CD4-positive, alpha-beta T cell (primary cell): ENCODE measurements around the gene CFAP299. TPM values are rescaled to one million over a fixed set of nuclear protein-coding genes. Genes with fewer than 3 reads are reported as not detected.

Experiments
- ATAC-seq: fragments of 200-7000 bp; cut with Tn5 transposase; one replicate; pipeline ENCODE4 v1.10.0; 2022; ENCODE audit warnings: mild to moderate bottlenecking; ENCODE audit not compliant: poor library complexity
- CTCF ChIA-PET: fragments of 350-600 bp; sonication (Branson Sonifier 250); formaldehyde crosslinking; loops from one replicate; lab custom pipeline; 2021; ENCODE audit warnings: antibody characterized with exemption, inconsistent platforms; lab: Charles Lee
- POLR2A ChIA-PET: fragments of 350-600 bp; sonication (Branson Sonifier 250); formaldehyde crosslinking; loops from one replicate; lab custom pipeline; 2021; ENCODE audit warnings: antibody characterized with exemption, inconsistent platforms; lab: Charles Lee
- DNase-seq, 14 experiments: peaks; one replicate each; pipeline ENCODE4 v3.0.0-alpha.2; 2013 to 2020; ENCODE audit warnings: mixed read lengths in 2 of 14
- H3K27ac ChIP-seq, 2 donors: one replicate each; pipeline versions ENCODE4 v1.5.1 to v1.7.0; 2013; ENCODE audit warnings: low read length in 2 of 2, low read depth in 1 of 2, mild to moderate bottlenecking in 1 of 2
- H3K27me3 ChIP-seq, 2 experiments: 1 replicate in 1 of 2; 2 replicates in 1 of 2; pipeline versions ENCODE4 v1.6.1 to v1.7.0; 2013; ENCODE audit warnings: low read length in 2 of 2, control low read depth in 1 of 2, mild to moderate bottlenecking in 1 of 2, moderate library complexity in 1 of 2; ENCODE audit not compliant: insufficient read depth in 2 of 2, control insufficient read depth in 1 of 2
- H3K36me3 ChIP-seq: one replicate; pipeline ENCODE4 v1.6.1; 2013; ENCODE audit warnings: low read length, control low read depth; ENCODE audit not compliant: insufficient read depth
- H3K4me1 ChIP-seq: one replicate; pipeline ENCODE4 v1.6.1; 2013; ENCODE audit warnings: low read length, control low read depth; ENCODE audit not compliant: insufficient read depth
- H3K4me3 ChIP-seq: one replicate; pipeline ENCODE4 v1.5.1; 2013; ENCODE audit warnings: mild to moderate bottlenecking, low read length, moderate library complexity
- H3K9me3 ChIP-seq, 2 experiments: 1 replicate in 1 of 2; 2 replicates in 1 of 2; pipeline versions ENCODE4 v1.6.1 to v1.7.0; 2013; ENCODE audit warnings: low read length in 2 of 2, mild to moderate bottlenecking in 2 of 2, control low read depth in 1 of 2, moderate library complexity in 1 of 2; ENCODE audit not compliant: control insufficient read depth in 1 of 2, insufficient read depth in 1 of 2
- H3K27ac Mint-ChIP-seq: one replicate; pipeline ENCODE4 v1.8.0; 2020; ENCODE audit warnings: mixed read lengths
- H3K27me3 Mint-ChIP-seq: one replicate; pipeline ENCODE4 v1.8.0; 2021; ENCODE audit warnings: mixed read lengths
- H3K36me3 Mint-ChIP-seq: one replicate; pipeline ENCODE4 v1.8.0; 2021; ENCODE audit warnings: low read depth, mixed read lengths
- H3K4me1 Mint-ChIP-seq: one replicate; pipeline ENCODE4 v1.8.0; 2021; ENCODE audit warnings: low read depth, mixed read lengths
- H3K4me3 Mint-ChIP-seq: one replicate; pipeline ENCODE4 v1.8.0; 2020; ENCODE audit warnings: mild to moderate bottlenecking, mixed read lengths
- H3K9me3 Mint-ChIP-seq: one replicate; pipeline ENCODE4 v1.8.0; 2020; ENCODE audit warnings: mixed read lengths
- intact Hi-C, 2 experiments: fragments of 100-400 bp; cut with DNase I in 1 of 2; cut with micrococcal nuclease in 1 of 2; formaldehyde crosslinking; loops; one replicate each; pipeline versions ENCODE4 v1.15.1 to v1.9.0; 2023 to 2025; cut with DNase I, micrococcal nuclease
- total RNA-seq, 174 experiments: library from RNA in 2 of 174; stranded (reverse) in 2 of 174; gene quantifications; one replicate each; pipeline ENCODE4 v1.2.3 and lab custom pipeline; 2021 to 2026
- TF ChIP-seq, protein P1 (sequence below): fragments of 200-600 bp; IDR thresholded peaks from one replicate; pipeline ENCODE4 v1.8.0; 2022; ENCODE audit warnings: antibody characterized with exemption, mild to moderate bottlenecking

CFAP299 gene
- total RNA-seq, 2 experiments from 2014 or later = not detected

DNA sequence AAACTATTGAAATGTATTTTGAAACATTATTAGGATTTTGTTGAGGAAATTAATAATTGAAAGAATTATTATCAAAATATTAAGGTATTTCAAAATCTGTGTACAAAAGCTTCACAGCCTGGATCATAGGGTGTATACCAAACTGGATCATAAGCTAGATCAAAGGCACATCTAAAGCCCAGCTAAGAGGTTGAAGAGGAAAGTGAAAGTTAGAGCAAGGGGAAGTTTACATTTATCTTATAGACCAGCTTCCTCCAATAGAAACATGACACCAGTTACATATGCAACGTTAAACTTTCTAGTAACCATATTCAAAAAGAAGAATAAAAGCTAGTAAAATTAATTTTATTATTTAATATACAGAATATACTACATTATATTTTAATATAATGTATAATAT is 467.8 kb downstream of the CFAP299 start:
- peaks cover 14% of the 10 kb centered on the region for H3K4me1 Mint-ChIP-seq
- H3K36me3 Mint-ChIP-seq = peaks cover 5% of the 10 kb centered on the region
- Histone ChIP-seq H3K27me3 (no peaks in the 10 kb centered on the region), H3K36me3 (no peaks in the 10 kb centered on the region), H3K9me3 (no peaks in the 10 kb centered on the region), H3K4me3 (no peak overlapping the region), H3K27ac (no peak overlapping the region), H3K4me1 (no peaks in the 10 kb centered on the region)
- ChIA-PET CTCF (no interaction called here), POLR2A (no interaction called here)
- H3K9me3 Mint-ChIP-seq = peaks cover under 1% of the 10 kb centered on the region
- H3K4me3 Mint-ChIP-seq = no peak overlapping the region
- DNase-seq (no peak), ATAC-seq (no peak)
- intact Hi-C loops = no loop called here
- H3K27ac Mint-ChIP-seq = no peak overlapping the region
- TF ChIP-seq, protein P1, sequence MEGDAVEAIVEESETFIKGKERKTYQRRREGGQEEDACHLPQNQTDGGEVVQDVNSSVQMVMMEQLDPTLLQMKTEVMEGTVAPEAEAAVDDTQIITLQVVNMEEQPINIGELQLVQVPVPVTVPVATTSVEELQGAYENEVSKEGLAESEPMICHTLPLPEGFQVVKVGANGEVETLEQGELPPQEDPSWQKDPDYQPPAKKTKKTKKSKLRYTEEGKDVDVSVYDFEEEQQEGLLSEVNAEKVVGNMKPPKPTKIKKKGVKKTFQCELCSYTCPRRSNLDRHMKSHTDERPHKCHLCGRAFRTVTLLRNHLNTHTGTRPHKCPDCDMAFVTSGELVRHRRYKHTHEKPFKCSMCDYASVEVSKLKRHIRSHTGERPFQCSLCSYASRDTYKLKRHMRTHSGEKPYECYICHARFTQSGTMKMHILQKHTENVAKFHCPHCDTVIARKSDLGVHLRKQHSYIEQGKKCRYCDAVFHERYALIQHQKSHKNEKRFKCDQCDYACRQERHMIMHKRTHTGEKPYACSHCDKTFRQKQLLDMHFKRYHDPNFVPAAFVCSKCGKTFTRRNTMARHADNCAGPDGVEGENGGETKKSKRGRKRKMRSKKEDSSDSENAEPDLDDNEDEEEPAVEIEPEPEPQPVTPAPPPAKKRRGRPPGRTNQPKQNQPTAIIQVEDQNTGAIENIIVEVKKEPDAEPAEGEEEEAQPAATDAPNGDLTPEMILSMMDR = no peak
- H3K27me3 Mint-ChIP-seq = no peaks in the 10 kb centered on the region

DNA sequence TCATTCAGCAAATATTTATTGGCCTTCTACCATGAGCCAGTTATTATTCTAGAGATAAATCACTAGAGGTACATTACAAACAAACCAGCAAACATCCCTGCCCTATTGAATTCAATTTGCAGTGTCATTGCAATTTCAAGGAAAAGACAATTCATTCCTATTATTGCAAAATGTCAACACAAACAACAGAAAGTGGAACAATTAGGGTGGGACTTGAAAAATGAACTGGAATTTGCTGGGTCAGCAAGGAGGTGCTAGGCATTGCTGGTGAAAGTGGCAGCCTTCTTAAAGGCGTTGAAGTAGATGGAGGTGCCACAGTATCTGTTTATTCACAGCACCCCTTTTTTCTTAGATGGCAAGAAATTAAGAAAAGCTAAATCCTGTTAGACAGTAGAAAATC is 470.9 kb downstream of the CFAP299 start:
- POLR2A ChIA-PET = interaction anchor here (0.7 kb wide), 1 partner anchor 219 kb away, joined by 3 read pairs; no protein-coding TSS in a partner anchor
- Mint-ChIP-seq H3K4me3 (no peak overlapping the region), H3K4me1 (peaks cover 11% of the 10 kb centered on the region), H3K27me3 (no peaks in the 10 kb centered on the region), H3K36me3 (no peaks in the 10 kb centered on the region), H3K9me3 (no peaks in the 10 kb centered on the region), H3K27ac (no peak overlapping the region)
- Histone ChIP-seq H3K36me3 (no peaks in the 10 kb centered on the region), H3K27me3 (no peaks in the 10 kb centered on the region), H3K27ac (no peak overlapping the region), H3K4me3 (no peak overlapping the region), H3K4me1 (no peaks in the 10 kb centered on the region), H3K9me3 (no peaks in the 10 kb centered on the region)
- no peak for ATAC-seq
- CTCF ChIA-PET = no interaction called here
- TF ChIP-seq, protein P1 = no peak
- no peak for DNase-seq
- intact Hi-C loops = no loop called here

DNA sequence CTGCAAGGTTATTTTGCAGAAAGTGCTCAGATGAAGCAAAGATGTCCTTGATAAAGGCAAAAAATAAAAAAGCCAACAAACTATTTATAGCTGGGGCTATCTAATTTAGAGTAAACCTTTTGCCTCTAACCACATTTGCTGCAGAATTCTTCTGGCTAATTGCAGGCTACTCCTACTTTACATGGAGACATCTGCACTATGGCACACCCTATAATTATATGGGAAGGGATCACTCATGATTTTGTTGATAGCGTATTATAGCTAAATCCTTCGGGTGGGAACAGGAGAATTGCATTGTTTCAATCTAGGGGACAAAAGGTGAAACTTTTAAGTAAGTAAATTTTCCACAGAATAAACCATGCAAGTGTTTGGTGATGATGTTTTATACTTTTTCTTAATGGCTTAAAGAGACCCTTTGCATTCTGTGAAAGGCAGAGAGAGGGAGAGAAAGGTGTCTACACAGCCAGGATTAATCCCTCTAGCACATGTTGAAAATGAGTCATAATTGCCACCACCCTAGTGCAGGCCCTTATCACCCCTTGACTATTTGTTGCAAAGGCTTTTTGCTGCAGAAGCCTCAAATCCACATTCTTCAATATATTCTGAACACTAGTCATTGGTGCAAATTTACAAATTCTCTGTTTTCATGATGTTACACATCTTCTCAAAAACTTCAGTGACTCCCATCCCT is 473.7 kb downstream of the CFAP299 start:
- no peaks in the 10 kb centered on the region for H3K4me1 Mint-ChIP-seq
- Histone ChIP-seq H3K27ac (no peak overlapping the region), H3K27me3 (no peaks in the 10 kb centered on the region), H3K4me3 (no peak overlapping the region), H3K9me3 (no peaks in the 10 kb centered on the region), H3K36me3 (no peaks in the 10 kb centered on the region), H3K4me1 (no peaks in the 10 kb centered on the region)
- H3K9me3 Mint-ChIP-seq = no peaks in the 10 kb centered on the region
- ChIA-PET CTCF (no interaction called here), POLR2A (interaction anchor here (0.7 kb wide), 1 partner anchor 460 kb away, joined by 3 read pairs; no protein-coding TSS in a partner anchor)
- H3K36me3 Mint-ChIP-seq = no peaks in the 10 kb centered on the region
- DNase-seq = no peak
- no peak overlapping the region for H3K27ac Mint-ChIP-seq
- no peak for ATAC-seq
- H3K27me3 Mint-ChIP-seq = peaks cover 6% of the 10 kb centered on the region
- no peak overlapping the region for H3K4me3 Mint-ChIP-seq
- intact Hi-C loops = no loop called here
- TF ChIP-seq, protein P1 = no peak
